Omental fat pad (tissue), 4 donors: Measurements from ENCODE around the gene CILP2. TPM values are rescaled to one million over a fixed set of nuclear protein-coding genes. Genes with fewer than 3 reads are reported as not detected.

Experiments
- ATAC-seq: fragments of 150-250 bp; one replicate; pipeline ENCODE4 v1.9.1; 2016; ENCODE audit warnings: mild to moderate bottlenecking, moderate library complexity; ENCODE audit not compliant: low FRiP score
- DNase-seq: peaks from one replicate; pipeline ENCODE4 v3.0.0-alpha.2; 2019; ENCODE audit warnings: low spot score
- total RNA-seq, 4 donors: library from RNA; depleted of rRNA; stranded (reverse); fragments of >200 nt; gene quantifications; one replicate each; pipeline ENCODE4 v1.1.0, GENCODE V29; 2016
- TF ChIP-seq, protein P1 (sequence below), 3 donors: fragments of 450-650 bp; IDR thresholded peaks; one replicate each; pipeline ENCODE4 v1.5.1; 2016 to 2017; ENCODE audit warnings: antibody characterized with exemption in 3 of 3, mild to moderate bottlenecking in 3 of 3, moderate library complexity in 2 of 3

The CILP2 gene
- total RNA-seq, 4 donors from 2014 or later = 0.28 to 2.2 (median 0.38) TPM

DNA sequence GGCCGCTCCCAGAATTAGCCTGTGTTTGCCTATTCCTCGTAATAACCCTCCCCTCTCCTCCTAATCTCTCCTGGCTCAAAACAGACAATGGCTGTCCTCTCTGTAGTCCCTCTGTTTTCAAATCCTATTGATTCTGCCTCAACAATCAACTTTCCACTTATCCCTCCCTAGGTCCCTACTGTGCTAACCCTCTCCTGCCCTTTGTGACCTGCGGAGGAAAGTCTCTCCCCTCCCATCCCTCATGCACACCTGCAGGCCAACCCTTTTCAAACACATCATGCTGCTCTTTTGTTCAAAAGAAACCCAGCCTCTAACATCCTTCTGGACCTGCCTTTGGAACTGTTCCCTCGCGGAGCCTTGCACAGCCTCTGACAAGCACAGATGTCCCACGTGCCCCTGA, 37.3 kb downstream of the CILP2 start:
- DNase-seq = no peak
- TF ChIP-seq, protein P1, sequence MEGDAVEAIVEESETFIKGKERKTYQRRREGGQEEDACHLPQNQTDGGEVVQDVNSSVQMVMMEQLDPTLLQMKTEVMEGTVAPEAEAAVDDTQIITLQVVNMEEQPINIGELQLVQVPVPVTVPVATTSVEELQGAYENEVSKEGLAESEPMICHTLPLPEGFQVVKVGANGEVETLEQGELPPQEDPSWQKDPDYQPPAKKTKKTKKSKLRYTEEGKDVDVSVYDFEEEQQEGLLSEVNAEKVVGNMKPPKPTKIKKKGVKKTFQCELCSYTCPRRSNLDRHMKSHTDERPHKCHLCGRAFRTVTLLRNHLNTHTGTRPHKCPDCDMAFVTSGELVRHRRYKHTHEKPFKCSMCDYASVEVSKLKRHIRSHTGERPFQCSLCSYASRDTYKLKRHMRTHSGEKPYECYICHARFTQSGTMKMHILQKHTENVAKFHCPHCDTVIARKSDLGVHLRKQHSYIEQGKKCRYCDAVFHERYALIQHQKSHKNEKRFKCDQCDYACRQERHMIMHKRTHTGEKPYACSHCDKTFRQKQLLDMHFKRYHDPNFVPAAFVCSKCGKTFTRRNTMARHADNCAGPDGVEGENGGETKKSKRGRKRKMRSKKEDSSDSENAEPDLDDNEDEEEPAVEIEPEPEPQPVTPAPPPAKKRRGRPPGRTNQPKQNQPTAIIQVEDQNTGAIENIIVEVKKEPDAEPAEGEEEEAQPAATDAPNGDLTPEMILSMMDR (IDR thresholded peaks at IDR 0.05) = no peak
- ATAC-seq = no peak

DNA sequence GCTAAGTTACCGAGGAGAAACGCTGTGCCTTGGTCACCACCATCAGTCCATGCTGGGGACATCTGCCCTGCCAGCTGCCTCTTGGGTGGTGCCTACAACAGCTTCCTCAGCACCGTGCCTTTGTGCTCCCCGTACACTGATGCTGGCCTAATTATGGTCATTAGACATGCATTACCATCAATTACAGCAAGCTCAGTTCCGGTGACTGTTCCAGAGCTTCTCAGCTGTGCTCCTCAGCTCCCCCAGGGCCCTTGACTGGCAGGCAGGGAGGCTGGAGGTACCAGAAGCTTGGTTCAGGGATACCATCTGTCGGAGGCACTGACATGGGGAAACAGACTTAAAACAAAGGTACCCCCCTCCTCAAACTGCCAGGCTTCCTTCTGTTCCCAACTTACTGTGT, 40.2 kb downstream of the CILP2 start:
- ATAC-seq = no peak
- TF ChIP-seq, protein P1 (IDR thresholded peaks at IDR 0.05) = no peak
- no peak for DNase-seq

DNA sequence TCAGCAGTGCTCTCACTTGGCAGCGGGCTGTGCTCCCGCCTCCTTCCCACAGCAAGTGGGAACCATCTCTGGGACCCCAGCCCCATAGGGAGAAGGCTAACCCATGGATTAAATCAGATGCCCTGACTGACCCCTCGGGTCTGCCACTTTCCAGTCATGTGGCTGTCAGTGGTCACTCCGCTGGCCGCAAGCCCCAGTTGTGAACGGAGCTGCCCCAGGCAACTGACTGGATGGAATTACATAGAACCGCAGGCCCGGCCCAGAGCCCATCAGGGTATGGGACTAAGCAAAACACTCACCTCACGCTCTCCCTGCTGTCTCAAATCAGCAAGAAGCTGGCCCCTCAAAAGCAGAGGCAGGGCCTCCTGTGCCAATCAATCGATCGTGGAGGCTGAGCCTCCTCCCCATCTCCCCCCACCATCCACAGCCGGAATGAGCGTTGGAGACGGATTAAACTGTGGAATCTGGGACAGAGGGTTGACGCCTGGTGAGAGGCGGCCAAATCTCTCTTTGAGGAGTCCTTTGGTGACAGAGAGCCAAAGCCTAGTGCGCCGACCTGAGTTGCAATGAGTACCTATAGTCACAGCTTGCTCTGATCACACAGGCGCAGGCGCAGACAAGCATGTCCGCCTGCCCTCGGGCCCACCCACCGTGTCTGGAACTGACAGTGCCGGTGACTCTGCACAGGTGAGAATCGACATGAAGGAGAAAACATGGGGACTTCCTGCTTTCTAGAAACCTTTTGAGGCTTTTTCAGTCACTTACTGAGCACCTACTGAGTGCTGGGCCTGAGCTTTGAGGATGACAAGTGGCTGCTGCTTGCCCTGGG, 41.7 kb downstream of the CILP2 start:
- DNase-seq (no peak), ATAC-seq (no peak)
- TF ChIP-seq, protein P1 (IDR thresholded peaks at IDR 0.05) = no peak

- TF ChIP-seq, protein P1 (IDR thresholded peaks at IDR 0.05) = no peak
- ATAC-seq (no peak), DNase-seq (no peak)
Observed at GRCh38 chr19:19580418-19580817, 42.4 kb downstream of the CILP2 start.

GRCh38 chr19:19581391-19581790, 43.3 kb downstream of the CILP2 start:
- ATAC-seq = no peak
- DNase-seq = no peak
- TF ChIP-seq, protein P1 (IDR thresholded peaks at IDR 0.05) = no peak

DNA sequence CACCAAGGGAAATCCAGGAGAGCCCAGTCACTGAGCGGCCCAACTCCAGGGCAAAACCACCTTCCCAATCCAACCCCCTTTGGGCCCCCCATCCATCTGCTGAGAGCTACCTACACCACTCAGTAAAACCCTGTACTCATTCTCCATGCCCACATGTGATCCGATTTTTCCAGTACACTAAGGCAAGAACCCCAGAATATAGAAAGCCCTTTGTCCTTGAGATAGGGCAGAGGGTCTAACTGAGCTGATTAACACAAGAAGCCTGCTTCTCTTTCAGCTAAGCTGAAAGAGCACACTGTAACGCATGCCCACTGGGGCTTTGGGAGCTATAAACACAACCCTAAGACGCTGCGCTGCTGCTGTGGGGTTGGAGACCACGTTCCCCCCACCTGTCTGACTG, 44.4 kb downstream of the CILP2 start:
- TF ChIP-seq, protein P1 (IDR thresholded peaks at IDR 0.05) = no peak

DNA sequence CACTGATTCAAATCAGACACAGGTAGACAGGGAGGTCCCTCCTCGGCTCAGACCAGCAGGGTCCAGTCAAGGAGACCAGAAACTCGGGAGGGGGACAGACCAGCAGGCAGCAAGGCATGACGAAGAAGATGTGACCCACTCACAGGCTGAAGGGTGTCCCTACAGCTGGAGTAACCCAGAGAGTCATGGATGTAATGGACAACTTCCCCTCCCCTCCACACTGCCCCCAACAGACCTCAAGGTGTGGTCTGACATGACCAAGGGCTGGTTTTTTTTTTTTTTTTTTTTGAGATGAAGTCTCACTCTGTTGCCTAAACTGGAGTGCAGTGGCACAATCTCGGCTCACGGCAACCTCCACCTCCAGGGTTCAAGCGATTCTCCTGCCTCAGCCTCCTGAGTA, 46.3 kb downstream of the CILP2 start:
- ATAC-seq (no peak), DNase-seq (no peak)
- TF ChIP-seq, protein P1 (IDR thresholded peaks at IDR 0.05) = no peak

More for the DNA sequence above, 44.4 kb downstream of the CILP2 start:
- ATAC-seq (no peak), DNase-seq (no peak)
